GM18511 (cell line): ENCODE data around the gene SLCO6A1.
A peak's percentile ranks its signal among the peaks of the same experiment; 100 is the strongest.
"Not testable (repeated sequence)": the region's sequence is repeated elsewhere in the genome, so short reads cannot be mapped to it uniquely, and the experiment has no call there.

Experiments
- ATAC-seq: cut with Tn5 transposase; IDR thresholded peaks from one replicate; pipeline ENCODE4 v1.9.1; 2021; ENCODE audit warnings: mild to moderate bottlenecking, moderate library complexity; ENCODE audit not compliant: unreplicated experiment

The SLCO6A1 gene, protein sequence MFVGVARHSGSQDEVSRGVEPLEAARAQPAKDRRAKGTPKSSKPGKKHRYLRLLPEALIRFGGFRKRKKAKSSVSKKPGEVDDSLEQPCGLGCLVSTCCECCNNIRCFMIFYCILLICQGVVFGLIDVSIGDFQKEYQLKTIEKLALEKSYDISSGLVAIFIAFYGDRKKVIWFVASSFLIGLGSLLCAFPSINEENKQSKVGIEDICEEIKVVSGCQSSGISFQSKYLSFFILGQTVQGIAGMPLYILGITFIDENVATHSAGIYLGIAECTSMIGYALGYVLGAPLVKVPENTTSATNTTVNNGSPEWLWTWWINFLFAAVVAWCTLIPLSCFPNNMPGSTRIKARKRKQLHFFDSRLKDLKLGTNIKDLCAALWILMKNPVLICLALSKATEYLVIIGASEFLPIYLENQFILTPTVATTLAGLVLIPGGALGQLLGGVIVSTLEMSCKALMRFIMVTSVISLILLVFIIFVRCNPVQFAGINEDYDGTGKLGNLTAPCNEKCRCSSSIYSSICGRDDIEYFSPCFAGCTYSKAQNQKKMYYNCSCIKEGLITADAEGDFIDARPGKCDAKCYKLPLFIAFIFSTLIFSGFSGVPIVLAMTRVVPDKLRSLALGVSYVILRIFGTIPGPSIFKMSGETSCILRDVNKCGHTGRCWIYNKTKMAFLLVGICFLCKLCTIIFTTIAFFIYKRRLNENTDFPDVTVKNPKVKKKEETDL

GRCh38 chr5:102498271-102499034 lies at the start of gene SLCO6A1:
TSS of gene SLCO6A1 (minus strand) at chr5:102499001. CDS start at chr5:102498844, 157 bp downstream.
- no peak for ATAC-seq

DNA sequence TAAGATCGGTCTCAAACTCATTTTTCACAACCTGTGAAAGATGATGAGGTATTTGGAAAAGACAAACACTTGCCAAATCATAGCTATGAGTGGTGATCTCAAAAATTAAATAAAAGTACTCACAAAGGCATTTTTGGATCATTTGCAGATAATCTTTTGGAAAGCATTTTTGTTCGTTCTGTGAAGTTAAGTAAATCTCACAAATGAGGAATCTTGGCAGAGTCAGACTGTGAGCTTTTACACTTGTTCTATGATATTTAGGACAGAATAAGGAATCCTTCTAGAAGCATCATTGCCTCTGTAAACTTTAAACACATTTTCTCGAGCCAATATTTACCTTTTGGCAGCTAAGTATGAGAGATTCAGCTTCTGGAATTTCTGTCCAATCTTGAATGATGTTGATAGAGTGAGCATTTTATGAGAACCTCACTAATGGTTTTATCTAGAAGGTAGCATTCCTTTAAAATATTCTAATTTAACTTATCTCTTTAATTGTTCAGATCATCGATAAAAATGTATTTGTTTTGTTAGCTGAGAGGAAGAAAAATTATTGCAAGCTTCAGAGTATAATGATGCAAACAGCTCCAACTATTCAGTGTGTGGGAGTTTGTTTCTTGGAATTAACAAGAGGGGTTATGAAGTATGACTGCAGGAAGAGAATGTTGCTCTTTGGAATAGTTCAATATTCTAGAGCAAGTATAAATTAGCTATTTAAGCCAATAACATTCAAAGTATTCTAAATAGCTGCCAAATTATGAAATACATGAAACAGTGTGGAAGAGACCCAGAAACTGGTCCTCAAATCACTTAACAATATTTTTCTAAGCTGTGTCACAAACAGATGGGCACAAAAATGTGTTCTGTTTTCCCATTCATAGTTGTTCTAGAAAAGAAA lies 48.6 kb upstream of the SLCO6A1 start:
- ATAC-seq: no peak

GRCh38 chr5:102545175-102545574 lies 46.4 kb upstream of the SLCO6A1 start:
- ATAC-seq: peak; percentile 81

GRCh38 chr5:102542057-102542456 lies 43.3 kb upstream of the SLCO6A1 start:
- ATAC-seq: no peak

DNA sequence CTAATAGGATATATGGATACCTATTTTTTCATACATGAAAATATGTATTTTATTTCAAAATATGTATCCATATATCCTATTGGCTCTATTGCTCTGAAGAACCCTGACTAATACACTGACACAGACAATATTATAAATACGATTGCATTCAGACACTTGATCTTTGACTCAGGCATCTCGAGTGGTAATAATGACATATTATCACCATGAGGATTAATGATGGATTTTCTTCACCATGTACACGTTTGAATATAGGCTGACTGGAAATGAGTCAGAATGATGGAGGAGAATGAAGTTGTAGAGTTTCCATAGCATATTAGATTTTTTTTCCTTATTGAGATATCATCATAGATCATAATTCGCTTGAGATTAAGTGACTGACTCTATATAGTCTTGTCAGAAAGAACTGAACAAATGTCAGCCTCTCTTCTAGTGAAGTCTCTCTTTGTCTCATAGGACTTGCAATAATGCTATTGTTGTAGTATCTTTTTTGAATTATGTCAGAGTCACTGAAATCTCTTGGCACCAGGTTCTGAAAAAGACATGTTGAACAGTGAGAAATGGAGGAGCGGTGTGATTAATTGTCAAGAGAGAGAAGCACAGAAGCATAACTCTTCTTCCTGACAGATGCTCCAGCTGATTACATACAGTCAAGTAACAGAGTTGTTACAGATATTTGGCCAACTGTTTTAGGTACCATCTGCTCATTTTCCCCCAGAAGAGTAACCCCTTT lies 41.4 kb upstream of the SLCO6A1 start:
- no peak for ATAC-seq

DNA sequence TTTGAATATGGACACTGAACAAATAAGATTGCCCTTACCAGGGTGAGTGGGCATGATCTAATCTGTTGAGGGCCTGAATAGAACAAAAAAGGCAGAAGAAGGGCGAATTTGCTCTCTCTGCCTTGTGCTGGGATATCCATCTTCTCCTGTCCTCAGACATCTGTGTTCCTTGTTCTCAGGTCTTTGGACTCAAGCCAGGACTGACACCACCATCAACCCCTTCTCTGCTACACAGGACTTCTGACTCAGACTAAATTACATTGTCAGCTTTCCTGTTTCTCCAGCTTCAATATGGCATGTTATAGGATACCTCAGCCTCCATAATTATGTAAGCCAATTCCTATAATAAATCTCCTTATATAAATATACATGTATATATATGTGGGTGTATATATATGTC lies 40.8 kb upstream of the SLCO6A1 start:
- no peak for ATAC-seq

- ATAC-seq: no peak
These were observed 38.2 kb upstream of the SLCO6A1 start for GRCh38 chr5:102537011-102537410.

- ATAC-seq: no peak
These were observed 37.6 kb upstream of the SLCO6A1 start for GRCh38 chr5:102536323-102536928.

DNA sequence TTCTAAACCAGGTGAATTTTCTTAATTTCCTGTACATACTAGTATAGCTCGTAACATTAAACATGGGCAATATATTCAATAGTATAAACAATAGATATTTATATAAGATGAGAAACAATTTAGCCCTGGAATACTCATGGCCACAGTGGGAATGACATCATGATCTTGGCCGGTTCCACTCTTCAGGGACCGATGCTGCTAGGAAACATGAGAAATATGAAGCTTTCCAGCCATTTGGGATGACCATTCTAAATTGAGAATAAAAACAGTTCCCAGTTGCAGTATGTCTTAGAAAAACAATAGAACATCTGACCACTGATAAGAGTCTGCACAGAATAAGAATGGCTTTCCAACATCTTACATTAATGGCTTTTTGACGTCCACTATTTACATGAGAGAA lies 33.3 kb upstream of the SLCO6A1 start:
- no peak for ATAC-seq

DNA sequence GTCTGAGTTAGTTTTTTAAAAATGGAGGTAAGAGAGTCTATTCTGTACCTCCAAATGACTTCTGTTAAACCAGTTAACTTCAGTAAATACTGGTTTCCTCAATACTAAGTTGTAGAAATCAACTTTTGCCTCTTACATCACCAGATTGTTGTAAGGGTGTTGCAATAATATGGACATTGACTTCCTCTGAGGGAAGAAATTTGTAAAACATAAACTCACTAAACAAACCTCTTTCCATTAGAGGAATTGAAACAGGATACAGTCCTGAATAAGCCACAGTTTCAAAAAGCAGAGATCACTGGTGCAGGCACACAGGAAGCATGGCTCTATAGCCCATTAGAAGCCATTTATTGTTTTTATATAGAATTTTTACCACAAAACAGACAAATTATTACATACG lies 32.7 kb upstream of the SLCO6A1 start:
- peak; percentile 91 for ATAC-seq

- no peak for ATAC-seq
These were observed 30.6 kb upstream of the SLCO6A1 start for GRCh38 chr5:102529447-102529846.

DNA sequence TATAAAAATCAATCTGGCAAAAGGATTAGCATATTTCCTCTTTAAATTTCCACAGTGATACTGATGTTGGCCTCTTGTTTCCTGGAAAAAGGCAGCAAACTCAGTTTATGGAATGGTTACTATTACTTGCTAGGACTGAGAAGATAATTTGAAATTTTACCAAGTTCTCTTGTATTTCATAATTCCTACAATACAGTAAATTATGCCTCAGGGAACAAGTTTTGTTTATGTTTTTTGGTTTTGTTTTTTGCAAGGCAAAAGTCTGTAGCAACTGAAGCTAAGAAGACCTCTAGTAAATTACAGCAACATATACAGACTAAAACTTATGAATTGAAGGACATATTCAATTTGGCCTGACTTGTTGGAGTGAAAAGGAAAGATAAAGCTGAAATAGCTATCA lies 30.2 kb upstream of the SLCO6A1 start:
- ATAC-seq: no peak

DNA sequence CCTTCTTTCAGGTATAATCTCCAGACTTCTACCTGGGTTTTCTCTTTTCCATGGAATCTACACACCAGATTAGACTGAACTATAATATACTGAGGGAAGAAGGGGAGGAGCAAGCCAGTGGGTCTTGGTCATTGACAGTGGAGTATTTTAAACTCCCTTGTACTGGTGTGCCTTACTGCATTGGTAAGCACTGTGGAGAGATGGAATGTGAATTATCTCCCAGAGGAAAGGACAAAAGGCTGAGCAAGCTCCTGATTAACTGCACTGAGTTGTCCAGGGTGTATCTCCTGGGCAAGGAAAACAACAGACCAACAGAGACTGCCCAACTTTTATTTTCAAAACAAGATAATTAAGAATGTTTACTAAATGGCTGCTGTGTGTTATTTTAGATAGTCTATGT lies 29.8 kb upstream of the SLCO6A1 start:
- ATAC-seq: no peak

GRCh38 chr5:102527547-102527946 lies 28.7 kb upstream of the SLCO6A1 start:
- no peak for ATAC-seq

GRCh38 chr5:102523541-102524175 lies 24.9 kb upstream of the SLCO6A1 start:
- ATAC-seq: peak; percentile 100

GRCh38 chr5:102511666-102512065 lies 12.9 kb upstream of the SLCO6A1 start:
- no peak for ATAC-seq

- ATAC-seq: not testable (repeated sequence)
These were observed 7.4 kb downstream of the SLCO6A1 start for GRCh38 chr5:102491261-102491914.

GRCh38 chr5:102483736-102484135 lies 15.1 kb downstream of the SLCO6A1 start:
- ATAC-seq: no peak
